NB4 (cell line): Measurements from ENCODE around the gene SLC38A6.

Source experiments
- DNase-seq: peaks from one replicate; pipeline ENCODE4 v3.0.0; 2010; ENCODE audit warnings: low read depth
- H3K4me3 ChIP-seq: one replicate; pipeline ENCODE4 v1.5.1; 2011; ENCODE audit warnings: mild to moderate bottlenecking, low read depth, low read length, moderate library complexity
- CTCF ChIP-seq: IDR thresholded peaks from one replicate; pipeline ENCODE4 v1.5.1; 2012; ENCODE audit warnings: low read depth, low read length
- MAX ChIP-seq: IDR thresholded peaks from 2 replicates; pipeline ENCODE4 v1.6.1; 2011; ENCODE audit warnings: low read depth, low read length
- MYC ChIP-seq: IDR thresholded peaks from 2 replicates; pipeline ENCODE4 v1.6.1; 2011; ENCODE audit warnings: low read depth, low read length
- POLR2A ChIP-seq: IDR thresholded peaks from 2 replicates; pipeline ENCODE4 v1.6.1; 2011; ENCODE audit warnings: mild to moderate bottlenecking; ENCODE audit not compliant: insufficient read length; ENCODE audit errors: extremely low read depth

Gene SLC38A6

GRCh38 chr14:60972295-60972694 lies 8.8 kb upstream of the SLC38A6 start:
- no peak overlapping the region for H3K4me3 ChIP-seq
- TF ChIP-seq POLR2A (no peak), MAX (no peak), CTCF (no peak), MYC (no peak)

GRCh38 chr14:60973070-60973469 lies 8.0 kb upstream of the SLC38A6 start:
- TF ChIP-seq POLR2A (no peak), CTCF (no peak), MAX (no peak), MYC (no peak)

More at GRCh38 chr14:60972295-60972694, 8.8 kb upstream of the SLC38A6 start:
- no peak for DNase-seq

GRCh38 chr14:60974090-60974651 lies 6.9 kb upstream of the SLC38A6 start:
- TF ChIP-seq CTCF (no peak), POLR2A (no peak), MAX (no peak), MYC (no peak)
- H3K4me3 ChIP-seq = no peak overlapping the region
- peak; percentile 9 for DNase-seq

More at GRCh38 chr14:60973070-60973469, 8.0 kb upstream of the SLC38A6 start:
- H3K4me3 ChIP-seq = no peak overlapping the region
- DNase-seq = no peak

- no peak for DNase-seq
- no peak overlapping the region for H3K4me3 ChIP-seq
- no peak for TF ChIP-seq MYC
- TF ChIP-seq MAX = no peak
- no peak for TF ChIP-seq CTCF
- TF ChIP-seq POLR2A = no peak
These were observed 5.5 kb upstream of the SLC38A6 start for GRCh38 chr14:60975551-60975950.

- H3K4me3 ChIP-seq = peak overlapping the region; percentile 30
- no peak for TF ChIP-seq POLR2A
- no peak for TF ChIP-seq CTCF
- no peak for TF ChIP-seq MAX
- no peak for TF ChIP-seq MYC
- no peak for DNase-seq
These were observed 3.2 kb upstream of the SLC38A6 start for GRCh38 chr14:60977847-60978246.
